PFSK-1 (cell line): ENCODE results near the gene HELLS.

Experiments used
- FOXP2 ChIP-seq: optimal IDR thresholded peaks from 2 replicates; pipeline ENCODE3; 2011; ENCODE audit warnings: borderline replicate concordance, control low read depth, inconsistent platforms; ENCODE audit not compliant: insufficient read depth; ENCODE audit errors: extremely low read length, extremely low read depth
- POLR2AphosphoS5 ChIP-seq: IDR thresholded peaks from 2 replicates; pipeline ENCODE4 v1.6.1; 2012; ENCODE audit warnings: low read depth, mild to moderate bottlenecking, control low read depth, low read length, moderate library complexity
- REST ChIP-seq, 2 experiments: IDR thresholded peaks; 2 replicates each; pipeline versions ENCODE4 v1.6.1 to v1.8.0; 2011 to 2012; ENCODE audit warnings: low read depth in 2 of 2, low read length in 2 of 2, control low read depth in 1 of 2, inconsistent platforms in 1 of 2, mild to moderate bottlenecking in 1 of 2, moderate library complexity in 1 of 2; ENCODE audit not compliant: insufficient read depth in 1 of 2
- SIN3A ChIP-seq: IDR thresholded peaks from 2 replicates; pipeline ENCODE4 v1.6.1; 2012; ENCODE audit warnings: mild to moderate bottlenecking, low read length, moderate library complexity, borderline replicate concordance; ENCODE audit not compliant: insufficient read depth
- TAF1 ChIP-seq: IDR thresholded peaks from 2 replicates; pipeline ENCODE4 v1.6.1; 2012; ENCODE audit warnings: low read length, control low read depth, borderline replicate concordance; ENCODE audit not compliant: insufficient read depth

Gene HELLS

DNA sequence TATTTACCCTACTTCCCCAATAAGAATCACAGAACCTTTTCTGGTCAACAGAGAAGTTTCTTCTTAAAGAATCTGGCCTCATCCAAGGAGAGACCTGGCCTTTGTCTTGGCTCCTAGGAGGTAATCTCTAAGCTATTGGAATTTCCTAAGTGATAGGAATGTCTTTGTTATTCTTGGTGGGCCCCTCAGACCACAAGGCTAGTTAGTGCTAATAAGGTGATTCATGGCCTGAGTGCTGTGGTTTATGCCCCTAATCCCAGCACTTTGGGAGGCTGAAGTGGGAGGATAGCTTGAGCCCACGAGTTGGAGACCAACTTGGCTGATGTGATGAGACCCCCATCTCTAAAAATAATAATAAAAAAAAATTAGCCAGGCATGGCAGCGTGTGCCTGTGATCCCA is 78.0 kb downstream of the HELLS start:
- TF ChIP-seq FOXP2 (no peak), SIN3A (no peak), TAF1 (no peak), POLR2AphosphoS5 (no peak), REST (IDR thresholded peaks at IDR 0.05; ENCODE audit: insufficient read depth in 1 of 2, low read depth in 2 of 2, low read length in 2 of 2) (no peak)

- TF ChIP-seq FOXP2 (no peak), SIN3A (no peak), REST (IDR thresholded peaks at IDR 0.05; ENCODE audit: insufficient read depth in 1 of 2, low read depth in 2 of 2, low read length in 2 of 2) (no peak), POLR2AphosphoS5 (no peak)
Observed at GRCh38 chr10:94626476-94626875, 80.9 kb downstream of the HELLS start.

GRCh38 chr10:94627511-94627910 is 81.9 kb downstream of the HELLS start:
- no peak for TF ChIP-seq POLR2AphosphoS5
- TF ChIP-seq REST (IDR thresholded peaks at IDR 0.05; ENCODE audit: insufficient read depth in 1 of 2, low read depth in 2 of 2, low read length in 2 of 2), result no peak
- no peak for TF ChIP-seq FOXP2
- no peak for TF ChIP-seq TAF1
- no peak for TF ChIP-seq SIN3A

DNA sequence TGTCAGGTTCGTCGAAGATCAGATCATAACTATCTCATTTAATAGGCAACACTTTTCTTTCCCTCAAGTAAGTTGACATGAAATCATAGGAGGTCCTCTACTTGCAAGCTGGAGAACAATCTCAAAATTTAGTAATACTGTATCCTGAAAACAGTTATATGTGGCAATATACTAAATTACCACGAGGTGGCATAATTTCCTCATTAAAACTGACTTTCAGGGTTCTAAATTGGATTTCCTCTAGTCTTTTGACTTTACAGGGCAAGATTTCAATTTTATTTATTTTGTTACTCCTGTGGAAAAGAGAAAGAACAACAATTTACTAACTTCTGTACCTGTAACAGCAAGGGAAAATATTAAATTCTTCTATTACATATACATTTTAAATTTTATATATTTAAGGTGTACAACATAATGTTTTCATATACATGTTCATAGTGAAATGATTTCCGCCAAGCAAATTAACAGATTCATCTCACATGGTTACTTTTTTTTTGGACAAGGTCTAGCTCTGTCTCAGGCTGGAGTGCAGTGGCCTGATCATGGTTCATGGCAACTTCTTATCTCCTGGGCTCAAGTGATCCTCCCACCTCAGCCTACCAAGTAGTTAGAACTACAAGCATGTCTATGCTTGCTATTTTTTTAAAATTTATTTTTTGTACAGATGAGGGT is 84.6 kb downstream of the HELLS start:
- TF ChIP-seq SIN3A (no peak), REST (IDR thresholded peaks at IDR 0.05; ENCODE audit: insufficient read depth in 1 of 2, low read depth in 2 of 2, low read length in 2 of 2) (no peak), FOXP2 (no peak), POLR2AphosphoS5 (no peak)
